Measurements from ENCODE around the gene EPS15. TPM values are rescaled to one million over a fixed set of nuclear protein-coding genes. Genes with fewer than 3 reads are reported as not detected.

Gene EPS15
- total and polyA plus RNA-seq, 9 donors, result 20.9 to 84.0 (median 68.4) TPM

GRCh38 chr1:51525295-51525694 is 6.2 kb upstream of the EPS15 start:
- Histone ChIP-seq H3K9me3 (no peaks in the 10 kb centered on the region), H3K27ac (no peak overlapping the region), H3K4me3 (no peak overlapping the region), H3K36me3 (no peaks in the 10 kb centered on the region), H3K27me3 (no peaks in the 10 kb centered on the region), H3K4me1 (ENCODE audit: insufficient read depth) (no peaks in the 10 kb centered on the region)
- no peak for DNase-seq
- intact Hi-C loops (cut with DNase I), result no loop called here
- TF ChIP-seq EP300 (IDR thresholded peaks at IDR 0.05), result no peak
- no peak for TF ChIP-seq POLR2A (IDR thresholded peaks at IDR 0.05)
- TF ChIP-seq CTCF (IDR thresholded peaks at IDR 0.05), result no peak
- WGBS, 3 donors, result 90 to 95% (median 95%) methylated on average over 2 of the region's 2 CpGs

- no peaks in the 10 kb centered on the region for H3K4me1 ChIP-seq (ENCODE audit: insufficient read depth)
- TF ChIP-seq CTCF (IDR thresholded peaks at IDR 0.05), result no peak
- no peak for TF ChIP-seq POLR2A (IDR thresholded peaks at IDR 0.05)
- no peak for TF ChIP-seq EP300 (IDR thresholded peaks at IDR 0.05)
- no peaks in the 10 kb centered on the region for H3K27me3 ChIP-seq
- no peaks in the 10 kb centered on the region for H3K36me3 ChIP-seq
- H3K27ac ChIP-seq, result no peak overlapping the region
- no peaks in the 10 kb centered on the region for H3K9me3 ChIP-seq
- H3K4me3 ChIP-seq, result no peak overlapping the region
- WGBS, 3 donors, result 91 to 100% (median 100%) methylated on average over 1 of the region's 1 CpG
- intact Hi-C loops (cut with DNase I), result no loop called here
- no peak for DNase-seq
These were observed 5.8 kb upstream of the EPS15 start for GRCh38 chr1:51524817-51525216.

DNA sequence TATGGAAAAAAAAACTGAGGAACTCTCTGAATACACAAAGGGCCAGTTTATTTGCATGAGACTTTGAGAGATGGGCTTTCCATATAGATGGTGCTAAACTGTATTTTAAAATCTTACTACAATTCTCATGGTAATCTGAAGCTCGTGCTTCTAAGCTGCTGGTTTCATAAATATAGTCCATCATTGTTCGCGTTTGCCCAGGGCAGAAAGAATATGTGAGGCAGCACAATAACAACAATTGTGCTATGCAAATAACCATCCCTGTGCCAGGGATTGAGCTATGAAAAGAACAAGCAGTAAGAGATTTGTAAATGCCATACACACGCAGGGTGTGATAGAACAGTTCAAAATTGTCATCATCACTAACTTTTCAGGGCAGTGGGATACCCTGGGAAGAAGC is 4.9 kb upstream of the EPS15 start:
- WGBS, 3 donors, result 76 to 85% (median 79%) methylated on average over 4 of the region's 4 CpGs
- no peak overlapping the region for H3K4me3 ChIP-seq
- no peaks in the 10 kb centered on the region for H3K9me3 ChIP-seq
- H3K27me3 ChIP-seq, result no peaks in the 10 kb centered on the region
- H3K27ac ChIP-seq, result no peak overlapping the region
- no peak for DNase-seq
- no peak for TF ChIP-seq EP300 (IDR thresholded peaks at IDR 0.05)
- TF ChIP-seq POLR2A (IDR thresholded peaks at IDR 0.05), result no peak
- no peak for TF ChIP-seq CTCF (IDR thresholded peaks at IDR 0.05)
- intact Hi-C loops (cut with DNase I), result no loop called here
- no peaks in the 10 kb centered on the region for H3K4me1 ChIP-seq (ENCODE audit: insufficient read depth)
- H3K36me3 ChIP-seq, result no peaks in the 10 kb centered on the region

- 73 to 77% (median 74%) methylated on average over 3 of the region's 3 CpGs for WGBS, 3 donors
- Histone ChIP-seq H3K9me3 (no peaks in the 10 kb centered on the region), H3K36me3 (no peaks in the 10 kb centered on the region), H3K27ac (no peak overlapping the region), H3K4me1 (ENCODE audit: insufficient read depth) (peaks cover 2% of the 10 kb centered on the region), H3K4me3 (no peak overlapping the region), H3K27me3 (no peaks in the 10 kb centered on the region)
- TF ChIP-seq EP300 (IDR thresholded peaks at IDR 0.05) (no peak), POLR2A (IDR thresholded peaks at IDR 0.05) (no peak), CTCF (IDR thresholded peaks at IDR 0.05) (no peak)
- intact Hi-C loops (cut with DNase I), result no loop called here
- no peak for DNase-seq
These were observed 1.7 kb upstream of the EPS15 start for GRCh38 chr1:51520700-51521248.

Measured in ovary (tissue), 9 donors.